HCT116 (cell line): Measurements from ENCODE around the gene KRTAP29-1.

Experiments
- CTCF ChIP-seq, 3 experiments: fragments of 200-600 bp in 1 of 3; sonication (generic) in 1 of 3; IDR thresholded peaks in 2 of 3; conservative IDR thresholded peaks in 1 of 3; 2 replicates each; pipeline ENCODE4 v1.5.1; 2012 to 2017; ENCODE audit warnings: low read depth in 2 of 3, low read length in 2 of 3, antibody characterized with exemption in 1 of 3, borderline replicate concordance in 1 of 3, control low read depth in 1 of 3, mild to moderate bottlenecking in 1 of 3, mixed read lengths in 1 of 3, mixed run types in 1 of 3, moderate library complexity in 1 of 3; ENCODE audit not compliant: insufficient read depth in 1 of 3
- EGR1 ChIP-seq: IDR thresholded peaks from 2 replicates; pipeline ENCODE4 v1.6.1; 2012; ENCODE audit warnings: low read depth
- ELF1 ChIP-seq: IDR thresholded peaks from 2 replicates; pipeline ENCODE4 v1.6.1; 2012; ENCODE audit warnings: low read depth, borderline replicate concordance
- EZH2 ChIP-seq: fragments of 200-600 bp; sonication (generic); IDR thresholded peaks from 2 replicates; pipeline ENCODE4 v1.6.1; 2017; ENCODE audit warnings: antibody characterized with exemption, mixed run types
- FOSL1 ChIP-seq: IDR thresholded peaks from 2 replicates; pipeline ENCODE4 v1.6.1; 2012; ENCODE audit warnings: low read depth
- POLR2A ChIP-seq: IDR thresholded peaks from 2 replicates; pipeline ENCODE4 v1.7.0; 2011; ENCODE audit warnings: borderline replicate concordance; ENCODE audit not compliant: insufficient read depth, insufficient read length; ENCODE audit errors: extremely low read depth
- POLR2AphosphoS5 ChIP-seq: IDR thresholded peaks from 2 replicates; pipeline ENCODE4 v1.6.1; 2011; ENCODE audit warnings: mild to moderate bottlenecking, low read depth, low read length, moderate library complexity
- SIN3A ChIP-seq: IDR thresholded peaks from 2 replicates; pipeline ENCODE4 v1.6.1; 2012; ENCODE audit warnings: low read depth
- SP1 ChIP-seq: IDR thresholded peaks from 2 replicates; pipeline ENCODE4 v1.6.1; 2012; ENCODE audit warnings: low read depth
- TCF7L2 ChIP-seq: IDR thresholded peaks from 2 replicates; pipeline ENCODE4 v1.7.0; 2011; ENCODE audit warnings: borderline replicate concordance, inconsistent platforms; ENCODE audit not compliant: insufficient read depth, insufficient read length; ENCODE audit errors: extremely low read depth
- ZNF274 ChIP-seq: fragments of 200-500 bp; sonication (Bioruptor generic); IDR thresholded peaks from 2 replicates; pipeline ENCODE4 v1.6.1; 2014; ENCODE audit warnings: mild to moderate bottlenecking, low read depth, low read length, inconsistent platforms

- no peak for TF ChIP-seq CTCF (IDR thresholded peaks at IDR 0.05 in 2 of 3, conservative IDR thresholded peaks at IDR 0.05 in 1 of 3; ENCODE audit: borderline replicate concordance in 1 of 3, insufficient read depth in 1 of 3, low read depth in 2 of 3, low read length in 2 of 3)
- no peak for TF ChIP-seq ZNF274
- TF ChIP-seq FOSL1 = no peak
- TF ChIP-seq ELF1 = no peak
- TF ChIP-seq POLR2A = no peak
- TF ChIP-seq TCF7L2 = no peak
- no peak for TF ChIP-seq POLR2AphosphoS5
- TF ChIP-seq SIN3A = no peak
- no peak for TF ChIP-seq SP1
- TF ChIP-seq EGR1 = no peak
- no peak for TF ChIP-seq EZH2
Measured at GRCh38 chr17:41263212-41263611, 39.4 kb downstream of the KRTAP29-1 start.
